Mesendoderm (in vitro differentiated cells): ENCODE data around the gene PRDM2.

Source experiments
- DNase-seq: peaks from one replicate; pipeline ENCODE4 v3.0.0; 2013
- H2AK5ac ChIP-seq: 2 replicates; pipeline ENCODE4 v1.6.1; 2013; ENCODE audit warnings: low read length, inconsistent platforms
- H2BK120ac ChIP-seq: 2 replicates; pipeline ENCODE4 v1.6.1; 2013; ENCODE audit warnings: low read depth, mild to moderate bottlenecking, low read length, moderate library complexity, mixed read lengths
- H2BK15ac ChIP-seq: replicated peaks from 2 replicates; pipeline ENCODE4 v1.6.1; 2013; ENCODE audit warnings: low read depth, mild to moderate bottlenecking, moderate library complexity
- H2BK5ac ChIP-seq: 2 replicates; pipeline ENCODE4 v1.6.1; 2013; ENCODE audit warnings: low read length, inconsistent platforms
- H3K18ac ChIP-seq: 2 replicates; pipeline ENCODE4 v1.6.1; 2013; ENCODE audit warnings: mild to moderate bottlenecking, low read length, mixed read lengths
- H3K23ac ChIP-seq: one replicate; pipeline ENCODE4 v1.6.1; 2013; ENCODE audit warnings: low read length
- H3K27ac ChIP-seq: 2 replicates; pipeline ENCODE4 v1.5.1; 2013; ENCODE audit warnings: low read depth, mild to moderate bottlenecking, inconsistent platforms, low read length, moderate library complexity
- H3K27me3 ChIP-seq: 2 replicates; pipeline ENCODE4 v1.6.1; 2013; ENCODE audit warnings: low read length, control low read depth, mild to moderate bottlenecking, inconsistent platforms; ENCODE audit not compliant: insufficient read depth, poor library complexity
- H3K36me3 ChIP-seq: 2 replicates; pipeline ENCODE4 v1.6.1; 2013; ENCODE audit warnings: low read length, inconsistent platforms; ENCODE audit not compliant: control insufficient read depth, insufficient read depth
- H3K4ac ChIP-seq: one replicate; pipeline ENCODE4 v1.6.1; 2013; ENCODE audit warnings: low read depth, mild to moderate bottlenecking, low read length, moderate library complexity
- H3K4me1 ChIP-seq: 2 replicates; pipeline ENCODE4 v1.6.1; 2013; ENCODE audit warnings: low read depth, low read length, inconsistent platforms; ENCODE audit not compliant: control insufficient read depth
- H3K4me2 ChIP-seq: 2 replicates; pipeline ENCODE4 v1.6.1; 2013; ENCODE audit warnings: low read length
- H3K4me3 ChIP-seq: 2 replicates; pipeline ENCODE4 v1.5.1; 2013; ENCODE audit warnings: mild to moderate bottlenecking, low read length
- H3K56ac ChIP-seq: one replicate; pipeline ENCODE4 v1.6.1; 2013; ENCODE audit warnings: low read length
- H3K79me1 ChIP-seq: 2 replicates; pipeline ENCODE4 v1.6.1; 2013; ENCODE audit warnings: low read length, inconsistent platforms
- H3K79me2 ChIP-seq: 2 replicates; pipeline ENCODE4 v1.6.1; 2013; ENCODE audit warnings: mild to moderate bottlenecking, low read length; ENCODE audit not compliant: control insufficient read depth, insufficient read depth
- H3K9ac ChIP-seq: 2 replicates; pipeline ENCODE4 v1.6.1; 2013; ENCODE audit warnings: low read length, inconsistent platforms
- H4K5ac ChIP-seq: one replicate; pipeline ENCODE4 v1.6.1; 2013; ENCODE audit warnings: low read length
- H4K8ac ChIP-seq: one replicate; pipeline ENCODE4 v1.6.1; 2013; ENCODE audit warnings: low read depth, mild to moderate bottlenecking, control low read depth, low read length, moderate library complexity
- WGBS: extraction: QIAGEN DNeasy Blood & Tissue Kit; methylation state at CpG from one replicate; pipeline ENCODE4 v1.1.7; 2013; ENCODE audit warnings: low lambda C conversion rate, missing lambda C conversion rate; ENCODE audit not compliant: insufficient coverage; ENCODE audit errors: extremely low coverage; 5-methylcytosine and 5-hydroxymethylcytosine counted together

PRDM2 gene

DNA sequence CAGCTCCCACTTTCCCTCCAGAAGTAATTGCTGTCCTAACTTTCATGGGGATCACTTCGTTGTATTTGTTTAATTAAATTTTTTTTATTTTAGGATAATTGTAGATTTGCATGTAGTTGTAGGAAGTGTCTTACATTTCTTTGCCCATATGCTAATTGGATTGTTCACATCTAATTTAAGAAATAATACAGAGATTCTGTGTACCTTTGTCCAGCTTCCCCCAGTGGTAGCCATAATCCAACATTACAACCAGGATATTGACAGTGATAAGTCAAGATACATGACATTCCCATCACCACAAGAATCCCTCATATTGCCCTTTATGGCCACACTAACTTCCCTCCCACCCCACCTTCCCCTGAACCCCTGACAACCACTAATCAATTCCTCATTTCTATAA is 136.6 kb downstream of the PRDM2 start:
- no CpG with 5 or more reads among the region's 1 CpG for WGBS
- Histone ChIP-seq H3K79me1 (no peaks in the 10 kb centered on the region), H2BK15ac (no peak overlapping the region), H3K4me1 (no peaks in the 10 kb centered on the region), H3K27ac (no peak overlapping the region), H3K9ac (no peak overlapping the region), H4K5ac (no peak overlapping the region), H2BK5ac (no peak overlapping the region), H3K79me2 (no peaks in the 10 kb centered on the region), H3K4me3 (no peak overlapping the region), H3K4me2 (no peak overlapping the region), H3K4ac (no peak overlapping the region), H3K18ac (no peak overlapping the region), H3K56ac (no peak overlapping the region), H2AK5ac (no peak overlapping the region), H4K8ac (no peak overlapping the region), H3K23ac (no peak overlapping the region), H3K27me3 (no peaks in the 10 kb centered on the region), H2BK120ac (no peak overlapping the region), H3K36me3 (no peaks in the 10 kb centered on the region)
- no peak for DNase-seq

GRCh38 chr1:13838236-13838635 is 138.2 kb downstream of the PRDM2 start:
- Histone ChIP-seq H3K4me3 (no peak overlapping the region), H2BK120ac (no peak overlapping the region), H3K36me3 (no peaks in the 10 kb centered on the region), H3K79me1 (no peaks in the 10 kb centered on the region), H2BK5ac (no peak overlapping the region), H3K9ac (no peak overlapping the region), H2BK15ac (no peak overlapping the region), H3K4me1 (no peaks in the 10 kb centered on the region), H4K8ac (no peak overlapping the region), H3K27me3 (no peaks in the 10 kb centered on the region), H3K27ac (no peak overlapping the region), H4K5ac (no peak overlapping the region), H3K79me2 (no peaks in the 10 kb centered on the region), H2AK5ac (no peak overlapping the region), H3K4ac (no peak overlapping the region), H3K4me2 (no peak overlapping the region), H3K18ac (no peak overlapping the region), H3K23ac (no peak overlapping the region), H3K56ac (no peak overlapping the region)
- WGBS: no CpG with 5 or more reads among the region's 1 CpG
- no peak for DNase-seq

DNA sequence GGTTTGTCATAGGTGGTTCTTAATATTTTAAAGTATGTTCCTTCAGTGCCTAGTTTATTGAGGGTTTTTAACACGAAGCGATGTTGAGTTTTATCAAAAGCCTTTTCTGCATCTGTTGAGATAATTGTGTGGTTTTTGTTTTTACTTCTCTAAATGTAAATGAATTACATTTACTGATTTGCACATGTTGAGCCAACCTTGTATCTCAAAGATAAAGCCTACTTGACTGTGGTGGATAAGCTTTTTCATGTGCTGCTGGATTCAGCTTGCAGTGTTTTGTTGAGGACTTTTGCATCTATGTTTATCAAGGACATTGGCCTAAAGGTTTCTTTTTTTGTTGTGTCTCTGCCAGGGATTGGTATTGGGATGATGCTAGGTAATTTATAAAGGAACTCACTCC is 142.5 kb downstream of the PRDM2 start:
- no peak overlapping the region for H3K9ac ChIP-seq
- H3K4ac ChIP-seq: no peak overlapping the region
- H3K27ac ChIP-seq: no peak overlapping the region
- no peak overlapping the region for H3K23ac ChIP-seq
- H2AK5ac ChIP-seq: no peak overlapping the region
- no peak overlapping the region for H4K8ac ChIP-seq
- H3K4me1 ChIP-seq: no peaks in the 10 kb centered on the region
- H3K27me3 ChIP-seq: no peaks in the 10 kb centered on the region
- H2BK5ac ChIP-seq: no peak overlapping the region
- H3K56ac ChIP-seq: no peak overlapping the region
- H3K79me1 ChIP-seq: no peaks in the 10 kb centered on the region
- H4K5ac ChIP-seq: no peak overlapping the region
- H3K18ac ChIP-seq: no peak overlapping the region
- H2BK15ac ChIP-seq: no peak overlapping the region
- no CpG with 5 or more reads among the region's 2 CpGs for WGBS
- H3K36me3 ChIP-seq: no peaks in the 10 kb centered on the region
- H3K4me2 ChIP-seq: no peak overlapping the region
- H3K4me3 ChIP-seq: no peak overlapping the region
- H2BK120ac ChIP-seq: no peak overlapping the region
- DNase-seq: no peak
- H3K79me2 ChIP-seq: no peaks in the 10 kb centered on the region

DNA sequence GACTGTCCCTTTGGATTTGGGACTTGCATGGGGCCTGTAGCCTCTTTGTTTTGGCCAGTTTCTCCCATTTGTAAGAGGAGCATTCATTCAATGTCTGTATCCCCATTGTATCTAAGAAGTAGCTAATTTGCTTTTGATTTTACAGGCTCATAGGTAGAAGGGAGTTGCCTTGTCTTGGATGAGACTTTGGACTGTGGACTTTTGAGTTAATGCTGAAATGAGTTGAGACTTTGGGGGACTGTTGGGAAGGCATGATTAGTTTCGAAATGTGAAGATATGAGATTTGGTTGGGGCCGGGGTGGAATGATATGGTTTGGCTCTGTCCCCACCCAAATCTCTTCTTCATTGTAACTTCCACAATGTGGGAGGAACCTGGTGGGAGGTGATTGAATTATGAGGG is 151.7 kb downstream of the PRDM2 start:
- Histone ChIP-seq H3K27ac (no peak overlapping the region), H3K79me2 (no peaks in the 10 kb centered on the region), H3K56ac (no peak overlapping the region), H3K36me3 (no peaks in the 10 kb centered on the region), H3K23ac (no peak overlapping the region), H2BK5ac (no peak overlapping the region), H3K79me1 (no peaks in the 10 kb centered on the region), H2AK5ac (no peak overlapping the region), H3K4me1 (no peaks in the 10 kb centered on the region), H4K8ac (no peak overlapping the region), H2BK120ac (no peak overlapping the region), H2BK15ac (no peak overlapping the region), H3K4me3 (no peak overlapping the region), H3K4me2 (no peak overlapping the region), H3K18ac (no peak overlapping the region), H3K4ac (no peak overlapping the region), H3K9ac (no peak overlapping the region), H4K5ac (no peak overlapping the region), H3K27me3 (no peaks in the 10 kb centered on the region)
- no peak for DNase-seq
- WGBS: no CpG with 5 or more reads among the region's 2 CpGs

GRCh38 chr1:13855554-13855953 is 155.6 kb downstream of the PRDM2 start:
- H3K56ac ChIP-seq: no peak overlapping the region
- no peak overlapping the region for H4K5ac ChIP-seq
- H3K4ac ChIP-seq: no peak overlapping the region
- no peak overlapping the region for H3K4me3 ChIP-seq
- H3K4me1 ChIP-seq: no peaks in the 10 kb centered on the region
- no peak overlapping the region for H3K9ac ChIP-seq
- no peak for DNase-seq
- H3K27ac ChIP-seq: no peak overlapping the region
- no peak overlapping the region for H3K23ac ChIP-seq
- H2BK15ac ChIP-seq: no peak overlapping the region
- no peak overlapping the region for H4K8ac ChIP-seq
- no peaks in the 10 kb centered on the region for H3K79me2 ChIP-seq
- WGBS: no CpG with 5 or more reads among the region's 1 CpG
- no peaks in the 10 kb centered on the region for H3K27me3 ChIP-seq
- no peak overlapping the region for H2BK120ac ChIP-seq
- no peak overlapping the region for H3K18ac ChIP-seq
- H3K36me3 ChIP-seq: no peaks in the 10 kb centered on the region
- no peak overlapping the region for H2BK5ac ChIP-seq
- no peak overlapping the region for H3K4me2 ChIP-seq
- no peaks in the 10 kb centered on the region for H3K79me1 ChIP-seq
- no peak overlapping the region for H2AK5ac ChIP-seq

- H4K8ac ChIP-seq: no peak overlapping the region
- no peak overlapping the region for H2BK5ac ChIP-seq
- no peak for DNase-seq
- H3K4me1 ChIP-seq: no peaks in the 10 kb centered on the region
- no peak overlapping the region for H2BK15ac ChIP-seq
- no peak overlapping the region for H3K23ac ChIP-seq
- H3K27me3 ChIP-seq: no peaks in the 10 kb centered on the region
- H3K36me3 ChIP-seq: no peaks in the 10 kb centered on the region
- no peak overlapping the region for H3K18ac ChIP-seq
- no peak overlapping the region for H2AK5ac ChIP-seq
- H3K79me2 ChIP-seq: no peaks in the 10 kb centered on the region
- no peak overlapping the region for H3K4ac ChIP-seq
- no peak overlapping the region for H4K5ac ChIP-seq
- no peak overlapping the region for H2BK120ac ChIP-seq
- H3K4me3 ChIP-seq: no peak overlapping the region
- no peaks in the 10 kb centered on the region for H3K79me1 ChIP-seq
- H3K27ac ChIP-seq: no peak overlapping the region
- H3K9ac ChIP-seq: no peak overlapping the region
- no peak overlapping the region for H3K56ac ChIP-seq
- WGBS: no CpG with 5 or more reads among the region's 2 CpGs
- H3K4me2 ChIP-seq: no peak overlapping the region
Measured at GRCh38 chr1:13860031-13860430, 160.0 kb downstream of the PRDM2 start.
